ENCODE data around the gene DOCK2.

Gene DOCK2

DNA sequence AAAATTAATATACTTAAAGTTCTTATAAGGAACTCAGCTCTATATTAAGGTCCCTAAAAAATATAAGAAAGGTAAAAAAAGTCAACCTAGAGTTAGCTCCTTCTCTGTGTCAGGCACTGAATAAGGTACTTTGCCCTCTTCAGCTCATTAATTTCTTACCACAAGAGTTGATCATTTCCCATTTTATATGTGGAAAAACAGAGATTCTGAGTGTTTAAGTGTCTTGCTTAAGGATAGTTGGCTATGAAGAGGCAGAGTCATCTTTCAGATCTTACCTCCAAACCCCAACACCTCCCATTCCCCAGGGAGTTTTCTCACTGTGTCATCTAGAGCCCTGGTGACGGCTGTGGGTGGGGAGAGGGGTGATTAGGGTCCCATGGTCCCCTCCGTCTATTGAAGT lies 302.7 kb downstream of the DOCK2 start:
- DNase-seq (ENCODE audit: low spot score): no peak
- TF ChIP-seq, protein P1, sequence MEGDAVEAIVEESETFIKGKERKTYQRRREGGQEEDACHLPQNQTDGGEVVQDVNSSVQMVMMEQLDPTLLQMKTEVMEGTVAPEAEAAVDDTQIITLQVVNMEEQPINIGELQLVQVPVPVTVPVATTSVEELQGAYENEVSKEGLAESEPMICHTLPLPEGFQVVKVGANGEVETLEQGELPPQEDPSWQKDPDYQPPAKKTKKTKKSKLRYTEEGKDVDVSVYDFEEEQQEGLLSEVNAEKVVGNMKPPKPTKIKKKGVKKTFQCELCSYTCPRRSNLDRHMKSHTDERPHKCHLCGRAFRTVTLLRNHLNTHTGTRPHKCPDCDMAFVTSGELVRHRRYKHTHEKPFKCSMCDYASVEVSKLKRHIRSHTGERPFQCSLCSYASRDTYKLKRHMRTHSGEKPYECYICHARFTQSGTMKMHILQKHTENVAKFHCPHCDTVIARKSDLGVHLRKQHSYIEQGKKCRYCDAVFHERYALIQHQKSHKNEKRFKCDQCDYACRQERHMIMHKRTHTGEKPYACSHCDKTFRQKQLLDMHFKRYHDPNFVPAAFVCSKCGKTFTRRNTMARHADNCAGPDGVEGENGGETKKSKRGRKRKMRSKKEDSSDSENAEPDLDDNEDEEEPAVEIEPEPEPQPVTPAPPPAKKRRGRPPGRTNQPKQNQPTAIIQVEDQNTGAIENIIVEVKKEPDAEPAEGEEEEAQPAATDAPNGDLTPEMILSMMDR (IDR thresholded peaks at IDR 0.05; ENCODE audit: extremely low read depth, missing control alignments): no peak

DNA sequence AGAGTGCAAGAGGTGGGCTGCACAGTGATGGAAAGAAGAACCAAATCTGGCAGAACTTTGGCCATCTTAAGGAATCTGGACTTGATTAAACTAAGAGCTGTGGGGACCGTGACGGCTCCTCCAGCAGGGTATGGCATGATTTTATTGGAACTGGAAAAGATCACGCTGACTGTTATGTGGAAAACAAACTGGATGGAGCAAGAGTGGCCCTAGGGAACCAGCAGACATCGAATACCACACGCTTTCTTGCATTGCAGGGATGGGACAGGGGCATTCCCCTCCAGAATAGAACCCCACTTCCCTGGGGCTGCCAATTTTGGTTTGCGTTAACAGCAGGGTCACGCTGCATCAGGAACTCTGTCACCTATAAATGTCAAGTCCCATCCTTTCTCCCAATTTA lies 304.5 kb downstream of the DOCK2 start:
- TF ChIP-seq, protein P1 (IDR thresholded peaks at IDR 0.05; ENCODE audit: extremely low read depth, missing control alignments): no peak
- DNase-seq (ENCODE audit: low spot score): no peak

DNA sequence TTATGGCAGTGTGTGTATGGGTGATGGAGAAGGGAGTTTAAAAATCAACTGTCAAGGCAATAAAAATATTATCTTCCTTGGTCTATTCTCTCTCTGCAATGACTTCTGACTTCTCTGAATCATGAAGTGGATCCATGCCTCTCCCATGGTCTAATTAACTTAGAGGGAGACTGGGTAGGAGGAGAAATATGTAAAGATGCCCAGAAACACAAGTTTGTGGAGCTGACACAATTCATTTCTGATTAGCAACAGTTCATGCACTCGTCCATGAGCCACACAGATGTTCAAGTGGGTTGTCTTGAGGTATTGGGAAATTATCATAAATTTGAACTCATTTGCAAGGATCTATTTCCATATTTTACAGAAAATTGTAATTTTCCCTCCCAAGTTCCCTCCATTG lies 305.1 kb downstream of the DOCK2 start:
- TF ChIP-seq, protein P1 (IDR thresholded peaks at IDR 0.05; ENCODE audit: extremely low read depth, missing control alignments): no peak
- DNase-seq (ENCODE audit: low spot score): no peak

DNA sequence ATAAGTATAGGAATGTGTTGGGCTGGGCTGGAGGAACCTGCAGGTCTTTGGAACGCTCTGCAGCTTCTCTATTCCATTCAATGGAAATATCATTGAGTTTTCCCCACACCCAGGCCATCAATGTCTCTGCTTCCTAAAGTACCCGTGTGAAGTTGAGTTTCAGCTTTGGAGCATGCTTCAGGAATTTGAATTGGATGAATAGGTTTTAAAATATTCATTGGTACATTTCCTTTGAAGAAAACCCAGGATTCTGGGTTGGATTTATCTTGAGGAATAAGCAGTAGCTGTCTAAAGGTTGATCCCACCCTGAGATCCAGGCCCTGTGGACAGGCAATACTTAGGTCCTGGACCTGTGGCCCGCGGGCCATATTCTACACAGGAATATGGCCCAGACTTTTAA lies 306.0 kb downstream of the DOCK2 start:
- DNase-seq (ENCODE audit: low spot score): no peak
- TF ChIP-seq, protein P1 (IDR thresholded peaks at IDR 0.05; ENCODE audit: extremely low read depth, missing control alignments): no peak

DNA sequence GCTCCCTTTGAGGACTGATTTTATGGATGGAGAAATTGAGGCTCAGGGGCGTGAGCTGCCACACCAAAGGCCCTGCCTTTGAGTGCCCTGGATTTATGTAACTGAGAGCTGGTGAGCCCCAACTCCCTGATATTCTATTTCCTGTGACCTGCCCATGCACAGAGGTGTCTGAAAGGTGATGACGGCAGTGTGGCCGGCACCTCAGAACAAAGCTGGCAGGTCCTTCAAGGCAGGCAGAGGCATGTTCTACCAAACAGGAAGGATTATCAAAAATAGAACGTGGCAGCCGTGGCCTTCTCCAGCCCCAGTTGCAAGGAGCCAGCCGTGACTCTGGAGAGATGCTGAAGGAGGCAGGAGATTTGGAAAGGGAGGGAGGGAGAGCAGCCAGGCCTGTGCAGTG lies 307.0 kb downstream of the DOCK2 start:
- DNase-seq (ENCODE audit: low spot score): no peak
- TF ChIP-seq, protein P1 (IDR thresholded peaks at IDR 0.05; ENCODE audit: extremely low read depth, missing control alignments): no peak

DNA sequence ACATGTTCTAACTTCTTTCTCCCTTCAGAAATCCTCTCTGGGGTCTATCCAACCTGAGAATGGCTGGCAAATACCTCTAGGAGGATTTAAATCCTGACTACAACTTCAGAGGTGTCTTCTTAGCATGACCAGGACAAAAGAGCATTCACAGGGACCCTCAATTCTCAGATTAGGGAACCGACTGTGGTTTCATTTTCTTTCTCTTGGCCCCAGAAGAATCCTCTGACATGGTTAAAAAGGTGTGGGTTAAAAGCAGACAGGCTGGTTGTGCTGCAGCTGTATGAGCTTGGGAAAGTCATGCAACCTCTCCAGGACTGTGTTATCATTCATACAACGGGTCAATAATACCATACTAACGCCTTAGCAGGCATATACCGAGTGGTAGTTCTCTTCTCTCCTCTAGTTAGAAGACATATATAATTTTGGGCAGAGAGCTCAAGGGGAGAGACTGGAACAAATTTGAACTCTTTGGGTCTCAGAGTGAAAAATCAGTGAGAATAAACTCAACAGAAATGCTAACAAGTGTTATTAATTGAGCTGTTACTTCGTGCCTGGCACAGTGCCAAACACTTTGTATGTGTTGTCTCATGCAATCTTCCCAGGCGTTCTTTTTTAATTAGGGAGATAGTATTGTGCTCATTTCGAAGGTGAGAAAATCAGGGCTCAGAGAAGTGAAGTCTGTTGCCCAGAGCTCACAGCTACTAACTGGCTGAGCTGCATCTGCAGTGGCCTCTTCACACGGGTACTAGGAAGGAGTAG lies 308.0 kb downstream of the DOCK2 start:
- peak; percentile 25 for DNase-seq (ENCODE audit: low spot score)
- TF ChIP-seq, protein P1 (IDR thresholded peaks at IDR 0.05; ENCODE audit: extremely low read depth, missing control alignments): no peak

DNA sequence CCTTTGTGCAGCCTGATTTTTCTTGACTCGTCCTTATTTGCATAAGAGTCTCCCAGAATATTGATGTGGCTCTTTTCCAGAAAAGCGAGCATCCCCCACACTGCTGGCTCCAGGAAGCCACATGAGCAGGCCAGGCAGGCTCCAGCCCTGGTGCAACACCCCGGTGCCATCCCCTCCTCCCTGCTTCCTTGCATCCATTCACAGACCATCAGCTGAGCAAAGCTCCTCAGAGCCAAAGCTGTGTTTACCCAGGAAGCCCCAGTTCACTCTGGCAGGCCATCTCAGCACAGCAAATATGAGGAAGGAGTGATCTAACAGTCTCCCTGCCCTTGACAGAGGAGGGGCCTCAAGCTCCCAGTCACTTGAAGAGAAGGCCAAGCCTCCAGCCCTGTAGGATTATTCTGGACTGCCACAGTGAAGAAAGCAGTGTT lies 308.8 kb downstream of the DOCK2 start:
- no peak for DNase-seq (ENCODE audit: low spot score)
- TF ChIP-seq, protein P1 (IDR thresholded peaks at IDR 0.05; ENCODE audit: extremely low read depth, missing control alignments): no peak
